H1 (cell line): Measurements from ENCODE around the gene VAV2. TPM values are rescaled to one million over a fixed set of nuclear protein-coding genes. Genes with fewer than 3 reads are reported as not detected.

ENCODE experiments used
- CHD7 ChIP-seq: fragments of 300-600 bp; sonication (generic); IDR thresholded peaks from 2 replicates; pipeline ENCODE4 v1.7.1; 2012; ENCODE audit warnings: low read length, moderate library complexity, mild to moderate bottlenecking, inconsistent platforms; ENCODE audit not compliant: insufficient replicate concordance
- CREB1 ChIP-seq: IDR thresholded peaks from 2 replicates; pipeline ENCODE4 v1.6.1; 2012; ENCODE audit warnings: inconsistent platforms
- CTCF ChIP-seq, 3 experiments: IDR thresholded peaks; 1 replicate in 2 of 3; 2 replicates in 1 of 3; pipeline versions ENCODE4 v1.5.1 to v1.6.1; 2011; ENCODE audit warnings: low read length in 3 of 3, mild to moderate bottlenecking in 3 of 3, inconsistent platforms in 2 of 3, low read depth in 1 of 3, moderate library complexity in 1 of 3; ENCODE audit not compliant: insufficient read depth in 1 of 3; ENCODE audit errors: control extremely low read depth in 1 of 3
- polyA plus RNA-seq, 7 experiments: library from polyadenylated mRNA; depleted of rRNA in 3 of 7; stranded (reverse) in 5 of 7; unstranded in 2 of 7; fragments of >200 nt in 5 of 7; fragments of 200-250 nt in 2 of 7; gene quantifications; 1 replicate in 5 of 7; 2 replicates in 1 of 7; 4 replicates in 1 of 7; pipeline versions ENCODE4 v1.2.1 to v1.2.3, GENCODE V29; 2011 to 2013; ENCODE audit warnings: missing spikeins in 2 of 7, mixed read lengths in 2 of 7
- total RNA-seq: library from RNA; stranded (reverse); fragmentation: NEBNext Ultra II Directional; extraction: Animal tissue kit (Norgen Biotek cat#: 25700); gene quantifications from 2 replicates; pipeline ENCODE4 v1.2.1, GENCODE V29; 2021

VAV2 gene
- total and polyA plus RNA-seq, 2 of the 8 experiments (the other 6 are each of a cell fraction or from before 2014, with no cell fraction given): 13.6 to 37.6 TPM

GRCh38 chr9:133787754-133788025 is 204.4 kb downstream of the VAV2 start (continued):
- TF ChIP-seq CHD7: no peak
- TF ChIP-seq CREB1: no peak
- TF ChIP-seq CTCF (IDR thresholded peaks at IDR 0.05; ENCODE audit: control extremely low read depth in 1 of 3, insufficient read depth in 1 of 3, low read depth in 1 of 3, low read length in 3 of 3): no peak
